Mammary epithelial cell (primary cell): ENCODE results near the gene MRC1.

Experiments used
- EZH2 ChIP-seq: IDR thresholded peaks from 2 replicates; pipeline ENCODE4 v1.6.1; 2012; ENCODE audit warnings: low read length, inconsistent platforms, borderline replicate concordance
- TF ChIP-seq, protein P1 (sequence below), 2 donors: IDR thresholded peaks in 1 of 2; conservative IDR thresholded peaks in 1 of 2; 2 replicates each; pipeline ENCODE4 v1.5.1; 2011 to 2012; ENCODE audit warnings: inconsistent platforms in 2 of 2, low read length in 2 of 2, mild to moderate bottlenecking in 2 of 2, control low read depth in 1 of 2, low read depth in 1 of 2; ENCODE audit not compliant: insufficient read depth in 1 of 2; ENCODE audit errors: extremely low read depth in 1 of 2

DNA sequence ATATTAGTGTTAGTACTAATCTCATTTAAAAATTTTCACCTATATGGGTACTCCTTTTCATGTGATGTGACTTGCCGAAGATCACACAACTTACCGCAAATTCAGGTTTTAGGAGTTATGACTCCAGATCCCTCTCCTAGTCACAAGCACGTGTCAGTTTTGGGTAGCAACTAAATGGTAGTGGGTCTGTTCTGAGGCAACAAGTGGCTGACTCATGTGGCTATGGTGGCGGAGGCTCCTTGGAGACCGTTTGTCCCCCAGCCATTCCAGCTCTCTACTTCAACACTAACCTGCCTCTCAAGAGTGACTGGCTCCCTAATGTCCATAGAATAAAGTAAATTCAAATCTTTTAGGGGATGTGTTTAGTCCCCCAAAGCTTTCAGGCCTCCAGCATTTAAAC, 39.5 kb downstream of the MRC1 start:
- TF ChIP-seq, protein P1, sequence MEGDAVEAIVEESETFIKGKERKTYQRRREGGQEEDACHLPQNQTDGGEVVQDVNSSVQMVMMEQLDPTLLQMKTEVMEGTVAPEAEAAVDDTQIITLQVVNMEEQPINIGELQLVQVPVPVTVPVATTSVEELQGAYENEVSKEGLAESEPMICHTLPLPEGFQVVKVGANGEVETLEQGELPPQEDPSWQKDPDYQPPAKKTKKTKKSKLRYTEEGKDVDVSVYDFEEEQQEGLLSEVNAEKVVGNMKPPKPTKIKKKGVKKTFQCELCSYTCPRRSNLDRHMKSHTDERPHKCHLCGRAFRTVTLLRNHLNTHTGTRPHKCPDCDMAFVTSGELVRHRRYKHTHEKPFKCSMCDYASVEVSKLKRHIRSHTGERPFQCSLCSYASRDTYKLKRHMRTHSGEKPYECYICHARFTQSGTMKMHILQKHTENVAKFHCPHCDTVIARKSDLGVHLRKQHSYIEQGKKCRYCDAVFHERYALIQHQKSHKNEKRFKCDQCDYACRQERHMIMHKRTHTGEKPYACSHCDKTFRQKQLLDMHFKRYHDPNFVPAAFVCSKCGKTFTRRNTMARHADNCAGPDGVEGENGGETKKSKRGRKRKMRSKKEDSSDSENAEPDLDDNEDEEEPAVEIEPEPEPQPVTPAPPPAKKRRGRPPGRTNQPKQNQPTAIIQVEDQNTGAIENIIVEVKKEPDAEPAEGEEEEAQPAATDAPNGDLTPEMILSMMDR (conservative IDR thresholded peaks at IDR 0.05 in 1 of 2, IDR thresholded peaks at IDR 0.05 in 1 of 2; ENCODE audit: extremely low read depth in 1 of 2, insufficient read depth in 1 of 2, low read depth in 1 of 2, low read length in 2 of 2) = no peak
- no peak for TF ChIP-seq EZH2
